K562 (cell line): ENCODE results near the gene MED20. TPM values are rescaled to one million over a fixed set of nuclear protein-coding genes. Genes with fewer than 3 reads are reported as not detected.

ENCODE experiments used
- BDP1 ChIP-seq: IDR thresholded peaks from 3 replicates; pipeline ENCODE4 v1.6.1; 2011; ENCODE audit not compliant: insufficient read length, insufficient read depth
- E2F5 ChIP-seq: sonication (generic); formaldehyde crosslinking; IDR thresholded peaks from 2 replicates; pipeline ENCODE4 v1.8.0; 2022; ENCODE audit warnings: mild to moderate bottlenecking, missing genetic modification reagents
- FOXA3 ChIP-seq, 2 experiments: fragments of 450-650 bp in 1 of 2; sonication (generic) in 1 of 2; formaldehyde crosslinking; IDR thresholded peaks in 1 of 2; conservative IDR thresholded peaks in 1 of 2; 2 replicates each; pipeline versions ENCODE4 v1.4.0 to v1.8.0; 2020 to 2022; ENCODE audit warnings: mild to moderate bottlenecking in 2 of 2, missing genetic modification reagents in 1 of 2
- FOXP4 ChIP-seq: sonication (generic); formaldehyde crosslinking; IDR thresholded peaks from 2 replicates; pipeline ENCODE4 v1.8.0; 2022; ENCODE audit warnings: mild to moderate bottlenecking, missing genetic modification reagents, borderline replicate concordance
- GTF2E2 ChIP-seq: fragments of 200-800 bp; sonication (Bioruptor generic); IDR thresholded peaks from 2 replicates; pipeline ENCODE4 v1.6.1; 2016; ENCODE audit warnings: missing genetic modification characterization, missing compliant biosample characterization
- HMGXB4 ChIP-seq: sonication (generic); formaldehyde crosslinking; IDR thresholded peaks from 2 replicates; pipeline ENCODE4 v1.8.1; 2023; ENCODE audit warnings: mild to moderate bottlenecking, missing genetic modification reagents
- IRF1 ChIP-seq: sonication (generic); formaldehyde crosslinking; IDR thresholded peaks from 2 replicates; pipeline ENCODE4 v1.8.0; 2022; ENCODE audit warnings: missing genetic modification reagents, mild to moderate bottlenecking, borderline replicate concordance
- KLF16 ChIP-seq: IDR thresholded peaks from 2 replicates; pipeline ENCODE4 v1.6.1; 2016; ENCODE audit warnings: antibody characterized with exemption
- MAFG ChIP-seq: fragments of 450-650 bp; conservative IDR thresholded peaks from 2 replicates; pipeline ENCODE4 v1.6.1; 2016; ENCODE audit warnings: missing genetic modification characterization, missing compliant biosample characterization
- MAZ ChIP-seq, 2 experiments: fragments of 450-650 bp in 1 of 2; sonication (generic) in 1 of 2; formaldehyde crosslinking; IDR thresholded peaks in 1 of 2; conservative IDR thresholded peaks in 1 of 2; 2 replicates each; pipeline versions ENCODE4 v1.4.0 to v1.5.0; 2020; ENCODE audit warnings: mild to moderate bottlenecking in 1 of 2, missing genetic modification reagents in 1 of 2
- MBD1 ChIP-seq: fragments of 250-450 bp; sonication (Bioruptor Pico); IDR thresholded peaks from 2 replicates; pipeline ENCODE4 v1.8.0; 2022; ENCODE audit warnings: inconsistent platforms
- MCM5 ChIP-seq: fragments of 450-650 bp; IDR thresholded peaks from 2 replicates; pipeline ENCODE4 v1.6.1; 2016; ENCODE audit warnings: low read depth
- MEF2D ChIP-seq: conservative IDR thresholded peaks from 2 replicates; pipeline ENCODE4 v1.6.1; 2016; ENCODE audit warnings: low read depth, missing genetic modification characterization, missing compliant biosample characterization
- NCOA1 ChIP-seq: fragments of 450-650 bp; IDR thresholded peaks from 2 replicates; pipeline ENCODE4 v1.6.1; 2016; ENCODE audit warnings: low read depth
- NFIX ChIP-seq: fragments of 250-450 bp; sonication (Bioruptor Pico); IDR thresholded peaks from 2 replicates; pipeline ENCODE4 v1.4.0; 2020; ENCODE audit warnings: low read depth, mild to moderate bottlenecking, moderate library complexity
- PRMT5 ChIP-seq: sonication (generic); formaldehyde crosslinking; IDR thresholded peaks from 2 replicates; pipeline ENCODE4 v1.5.0; 2020; ENCODE audit warnings: missing genetic modification reagents
- TOE1 ChIP-seq, 2 experiments: fragments of 450-650 bp in 1 of 2; sonication (generic) in 1 of 2; formaldehyde crosslinking in 1 of 2; IDR thresholded peaks; 2 replicates each; pipeline versions ENCODE4 v1.7.1 to v1.8.0; 2016 to 2022; ENCODE audit warnings: borderline replicate concordance in 2 of 2, mild to moderate bottlenecking in 2 of 2, antibody characterized with exemption in 1 of 2, inconsistent platforms in 1 of 2, low read depth in 1 of 2, missing genetic modification reagents in 1 of 2, moderate library complexity in 1 of 2
- ZNF124 ChIP-seq: sonication (generic); formaldehyde crosslinking; IDR thresholded peaks from 2 replicates; pipeline ENCODE4 v1.8.1; 2022; ENCODE audit warnings: missing genetic modification reagents
- ZNF561 ChIP-seq: fragments of 450-650 bp; formaldehyde crosslinking; conservative IDR thresholded peaks from 2 replicates; pipeline ENCODE4 v1.4.0; 2020; ENCODE audit warnings: mild to moderate bottlenecking, moderate library complexity
- polyA plus RNA-seq, 8 experiments: library from polyadenylated mRNA; depleted of rRNA in 4 of 8; stranded (reverse) in 5 of 8; unstranded in 3 of 8; fragments of >200 nt; fragmentation: Nextera tagmentation in 2 of 8; fragmentation: Illumina TruSeq in 1 of 8; extraction: Ambion mirVana in 2 of 8; extraction: Trizol in 1 of 8; gene quantifications; 2 replicates each; pipeline versions ENCODE4 v1.2.1 to v1.2.3, GENCODE V29; 2011 to 2014; ENCODE audit warnings: inconsistent platforms in 1 of 8, missing spikeins in 1 of 8
- total RNA-seq, 7 experiments: library from RNA; depleted of rRNA in 6 of 7; stranded (reverse); fragments of >200 nt in 6 of 7; fragmentation: Illumina TruSeq in 2 of 7; extraction: Trizol in 2 of 7; gene quantifications; 2 replicates each; pipeline versions ENCODE4 v1.2.1 to v1.2.3, GENCODE V29; 2011 to 2021; ENCODE audit warnings: low replicate concordance in 1 of 7

Gene MED20
- total and polyA plus RNA-seq, 9 of the 15 experiments (the other 6 are each of a cell fraction or from before 2014, with no cell fraction given), result 27.3 to 80.9 (median 46.0) TPM

- TF ChIP-seq FOXP4 (CRISPR knock-in tag) (0 out of 2 replicates have a peak, but pooled peaks have one; percentile 56), MCM5 (no peak), FOXA3 (CRISPR knock-in tag; conservative IDR thresholded peaks at IDR 0.05 in 1 of 2, IDR thresholded peaks at IDR 0.05 in 1 of 2) (no peak), ZNF124 (no peak), ZNF561 (CRISPR knock-in tag) (no peak), GTF2E2 (peak; percentile 15; the same call in 1 of the 2 replicates), TOE1 (IDR thresholded peaks at IDR 0.05; ENCODE audit: borderline replicate concordance) (no peak), TOE1 (CRISPR knock-in tag; IDR thresholded peaks at IDR 0.05; ENCODE audit: borderline replicate concordance, low read depth) (no peak), HMGXB4 (CRISPR knock-in tag) (no peak), MAFG (no peak), MAZ (CRISPR knock-in tag; conservative IDR thresholded peaks at IDR 0.05 in 1 of 2, IDR thresholded peaks at IDR 0.05 in 1 of 2) (no peak), NCOA1 (0 out of 2 replicates have a peak, but pooled peaks have one; percentile 1), PRMT5 (no peak), NFIX (CRISPR knock-in tag) (no peak), BDP1 (no peak), E2F5 (CRISPR knock-in tag) (no peak), IRF1 (CRISPR knock-in tag) (no peak), MEF2D (tag) (no peak), MBD1 (CRISPR knock-in tag) (no peak), KLF16 (no peak)
These were observed 19.2 kb upstream of the MED20 start (continued) for GRCh38 chr6:41939848-41940758.
